ENCODE results near the gene MYRIP.

GRCh38 chr3:40247714-40248454, 438.5 kb downstream of the MYRIP start:
- TF ChIP-seq YY1 (IDR thresholded peaks at IDR 0.05; ENCODE audit: insufficient read depth, insufficient read length), result no peak
- TF ChIP-seq SUZ12 (IDR thresholded peaks at IDR 0.05; ENCODE audit: extremely low read depth, insufficient read depth, insufficient read length), result no peak
